B cell (primary cell): ENCODE data around the gene LZTS2.

Experiments used
- EZH2 ChIP-seq: IDR thresholded peaks from 2 replicates; pipeline ENCODE4 v1.6.1; 2012; ENCODE audit warnings: borderline replicate concordance, low read depth, mild to moderate bottlenecking, moderate library complexity, low read length; ENCODE audit not compliant: insufficient read depth, poor library complexity, severe bottlenecking
- TF ChIP-seq, protein P1 (sequence below): fragments of 200-600 bp; IDR thresholded peaks from one replicate; pipeline ENCODE4 v1.8.0; 2022; ENCODE audit warnings: antibody characterized with exemption, mild to moderate bottlenecking

DNA sequence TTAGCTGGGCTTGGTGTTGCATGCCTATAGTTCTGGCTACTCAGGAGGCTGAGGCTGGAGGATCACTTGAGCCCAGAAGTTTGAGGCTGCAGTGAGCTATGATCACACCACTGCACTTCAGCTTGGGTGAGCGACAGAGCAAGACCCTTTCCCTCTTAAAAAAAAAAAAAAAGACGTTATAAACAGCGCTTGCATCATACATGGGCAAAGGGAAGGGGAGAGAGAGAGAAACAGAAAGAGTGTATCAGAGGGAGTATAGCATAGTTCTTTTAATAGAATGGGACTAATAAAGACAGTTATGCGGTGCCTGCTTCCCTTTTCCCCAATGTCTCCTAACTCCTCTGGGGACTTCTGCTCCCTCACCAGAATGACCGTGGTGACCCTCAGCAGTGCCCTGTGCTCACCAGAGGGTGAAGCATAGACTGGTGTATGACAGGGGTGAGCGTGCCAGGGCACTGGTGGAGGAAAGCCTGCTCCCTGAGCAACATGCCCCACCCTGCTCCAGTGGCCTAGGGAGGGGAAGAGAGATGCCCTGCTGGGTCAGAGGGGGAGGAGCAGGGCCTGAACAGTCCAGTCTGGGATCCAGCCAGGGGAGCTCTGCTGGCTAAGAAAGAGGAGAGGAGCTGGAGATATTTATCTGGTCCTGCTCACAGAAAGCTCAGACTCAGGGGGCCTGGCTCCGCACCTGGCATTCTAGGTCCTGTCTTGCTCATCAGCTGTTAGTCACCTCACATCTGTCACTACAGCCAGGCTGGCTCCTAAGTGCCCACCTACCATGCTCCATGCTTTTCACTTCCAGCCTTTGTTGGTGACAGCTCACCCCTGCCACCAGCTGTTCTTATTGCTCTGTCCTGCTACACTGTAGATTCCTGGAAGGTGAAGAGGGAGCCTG is 29.1 kb downstream of the LZTS2 start:
- TF ChIP-seq, protein P1, sequence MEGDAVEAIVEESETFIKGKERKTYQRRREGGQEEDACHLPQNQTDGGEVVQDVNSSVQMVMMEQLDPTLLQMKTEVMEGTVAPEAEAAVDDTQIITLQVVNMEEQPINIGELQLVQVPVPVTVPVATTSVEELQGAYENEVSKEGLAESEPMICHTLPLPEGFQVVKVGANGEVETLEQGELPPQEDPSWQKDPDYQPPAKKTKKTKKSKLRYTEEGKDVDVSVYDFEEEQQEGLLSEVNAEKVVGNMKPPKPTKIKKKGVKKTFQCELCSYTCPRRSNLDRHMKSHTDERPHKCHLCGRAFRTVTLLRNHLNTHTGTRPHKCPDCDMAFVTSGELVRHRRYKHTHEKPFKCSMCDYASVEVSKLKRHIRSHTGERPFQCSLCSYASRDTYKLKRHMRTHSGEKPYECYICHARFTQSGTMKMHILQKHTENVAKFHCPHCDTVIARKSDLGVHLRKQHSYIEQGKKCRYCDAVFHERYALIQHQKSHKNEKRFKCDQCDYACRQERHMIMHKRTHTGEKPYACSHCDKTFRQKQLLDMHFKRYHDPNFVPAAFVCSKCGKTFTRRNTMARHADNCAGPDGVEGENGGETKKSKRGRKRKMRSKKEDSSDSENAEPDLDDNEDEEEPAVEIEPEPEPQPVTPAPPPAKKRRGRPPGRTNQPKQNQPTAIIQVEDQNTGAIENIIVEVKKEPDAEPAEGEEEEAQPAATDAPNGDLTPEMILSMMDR, result no peak
- no peak for TF ChIP-seq EZH2
